PC-3 (cell line): Measurements from ENCODE around the gene SLC38A10. TPM values are rescaled to one million over a fixed set of nuclear protein-coding genes. Genes with fewer than 3 reads are reported as not detected.

Source experiments
- ATAC-seq: fragments of 200-7000 bp; cut with Tn5 transposase; 2 replicates; pipeline ENCODE4 v1.9.1; 2020; ENCODE audit warnings: mild to moderate bottlenecking, moderate library complexity
- BruUV-seq: library from RNA; stranded (reverse); fragments of 400-500 nt; replicated peaks from 2 replicates; lab custom pipeline; 2021; lab: Mats Ljungman, UMichigan
- CTCF ChIA-PET: fragments of 300-600 bp; sonication (Branson Sonifier 250); formaldehyde crosslinking; loops from one replicate; lab custom pipeline; 2022; ENCODE audit warnings: antibody characterized with exemption; lab: Charles Lee
- POLR2A ChIA-PET: fragments of 300-600 bp; sonication (Branson Sonifier 250); formaldehyde crosslinking; loops from one replicate; lab custom pipeline; 2022; ENCODE audit warnings: antibody characterized with exemption; ENCODE audit not compliant: unreplicated experiment; lab: Charles Lee
- DNase-seq: peaks from one replicate; pipeline ENCODE4 v3.0.0-alpha.2; 2015
- H2AFZ ChIP-seq: fragments of 300-600 bp; sonication (generic); 2 replicates; pipeline ENCODE4 v1.6.0; 2016; ENCODE audit warnings: antibody characterized with exemption, low read length
- H3F3A ChIP-seq: fragments of 300-600 bp; sonication (generic); one replicate; pipeline ENCODE4 v1.6.0; 2017; ENCODE audit warnings: antibody characterized with exemption, low read length, control low read depth, mild to moderate bottlenecking; ENCODE audit not compliant: unreplicated experiment
- H3K27ac ChIP-seq: fragments of 300-600 bp; sonication (generic); 2 replicates; pipeline ENCODE4 v1.5.1; 2016; ENCODE audit warnings: mild to moderate bottlenecking, low read length
- H3K27me3 ChIP-seq: fragments of 300-600 bp; sonication (generic); 2 replicates; pipeline ENCODE4 v1.6.1; 2016; ENCODE audit warnings: low read length, mixed read lengths
- H3K36me3 ChIP-seq: fragments of 300-600 bp; sonication (generic); 2 replicates; pipeline ENCODE4 v1.6.1; 2016; ENCODE audit warnings: low read depth, mixed run types, low read length, mixed read lengths
- H3K4me1 ChIP-seq: fragments of 300-600 bp; sonication (generic); 2 replicates; pipeline ENCODE4 v1.5.1; 2016; ENCODE audit warnings: low read length; ENCODE audit not compliant: insufficient read depth
- H3K4me2 ChIP-seq: fragments of 300-600 bp; sonication (generic); 2 replicates; pipeline ENCODE4 v1.6.0; 2016; ENCODE audit warnings: low read length
- H3K4me3 ChIP-seq: fragments of 300-600 bp; sonication (generic); 2 replicates; pipeline ENCODE4 v1.5.1; 2016; ENCODE audit warnings: mild to moderate bottlenecking, low read length, mixed read lengths
- H3K79me2 ChIP-seq: fragments of 300-600 bp; sonication (generic); 2 replicates; pipeline ENCODE4 v1.6.1; 2017; ENCODE audit warnings: low read length, mixed read lengths
- H3K9ac ChIP-seq: fragments of 300-600 bp; sonication (generic); 2 replicates; pipeline ENCODE4 v1.6.0; 2016; ENCODE audit warnings: mild to moderate bottlenecking, low read length
- H3K9me2 ChIP-seq: fragments of 300-600 bp; sonication (generic); replicated peaks from 2 replicates; pipeline ENCODE4 v1.6.1; 2016; ENCODE audit warnings: mixed run types, low read length, mixed read lengths
- H3K9me3 ChIP-seq: fragments of 300-600 bp; sonication (generic); 2 replicates; pipeline ENCODE4 v1.6.1; 2016; ENCODE audit warnings: low read length, mixed read lengths
- H4K20me1 ChIP-seq: fragments of 300-600 bp; sonication (generic); 2 replicates; pipeline ENCODE4 v1.6.1; 2016; ENCODE audit warnings: low read length, mixed read lengths
- EZH2 ChIP-seq: fragments of 300-600 bp; sonication (generic); IDR thresholded peaks from one replicate; pipeline ENCODE4 v1.6.1; 2017; ENCODE audit warnings: antibody characterized with exemption, mild to moderate bottlenecking, low read length; ENCODE audit not compliant: unreplicated experiment
- EZH2phosphoT487 ChIP-seq: fragments of 300-600 bp; sonication (generic); IDR thresholded peaks from 2 replicates; pipeline ENCODE4 v1.6.1; 2018; ENCODE audit warnings: mild to moderate bottlenecking, antibody characterized with exemption, low read length, borderline replicate concordance
- intact Hi-C: fragments of 100-400 bp; cut with micrococcal nuclease; formaldehyde crosslinking; loops from 2 replicates; pipeline ENCODE4 v1.9.0; 2023
- total RNA-seq: library from RNA; depleted of rRNA; stranded (reverse); fragments of >200 nt; gene quantifications from 2 replicates; pipeline ENCODE4 v1.2.3, GENCODE V29; 2014
- TF ChIP-seq, protein P1 (sequence below): fragments of 300-600 bp; sonication (generic); conservative IDR thresholded peaks from 2 replicates; pipeline ENCODE4 v1.5.1; 2017; ENCODE audit warnings: antibody characterized with exemption, low read depth, mild to moderate bottlenecking, low read length

Gene SLC38A10
- total RNA-seq, 1 experiment from 2014 or later, result 77.8 TPM

DNA sequence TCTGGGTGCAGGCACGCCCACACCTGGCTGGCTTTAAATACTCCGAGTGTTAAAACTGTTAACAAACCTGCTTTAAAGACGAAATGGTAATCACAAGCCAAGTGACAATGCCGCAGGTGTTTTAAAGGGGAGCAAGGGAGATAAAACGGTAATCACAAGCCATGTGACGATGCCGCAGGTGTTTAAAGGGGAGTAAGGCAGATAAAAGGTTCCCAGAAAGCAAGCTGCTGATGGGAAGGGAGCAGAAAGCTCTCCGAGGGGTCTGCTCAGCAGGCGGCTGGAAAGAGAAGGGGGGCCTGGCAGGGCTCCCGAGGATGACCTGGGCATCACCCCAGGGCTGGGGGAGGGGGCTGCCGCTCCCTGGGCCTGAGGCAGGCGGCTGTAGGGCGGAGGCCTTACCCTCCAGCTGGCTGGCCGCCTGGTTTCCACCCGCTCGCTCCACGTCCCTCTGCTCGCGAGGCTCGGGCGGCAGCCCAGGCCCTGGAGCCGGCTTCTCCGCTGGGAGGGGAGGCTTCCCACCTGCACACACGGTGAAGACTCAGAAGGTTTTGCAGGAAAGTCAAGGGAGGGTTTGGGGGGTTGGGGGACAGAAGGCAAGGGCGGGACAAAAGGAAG, 43.9 kb downstream of the SLC38A10 start:
- no TSS peak for BruUV-seq
- no peak for DNase-seq

DNA sequence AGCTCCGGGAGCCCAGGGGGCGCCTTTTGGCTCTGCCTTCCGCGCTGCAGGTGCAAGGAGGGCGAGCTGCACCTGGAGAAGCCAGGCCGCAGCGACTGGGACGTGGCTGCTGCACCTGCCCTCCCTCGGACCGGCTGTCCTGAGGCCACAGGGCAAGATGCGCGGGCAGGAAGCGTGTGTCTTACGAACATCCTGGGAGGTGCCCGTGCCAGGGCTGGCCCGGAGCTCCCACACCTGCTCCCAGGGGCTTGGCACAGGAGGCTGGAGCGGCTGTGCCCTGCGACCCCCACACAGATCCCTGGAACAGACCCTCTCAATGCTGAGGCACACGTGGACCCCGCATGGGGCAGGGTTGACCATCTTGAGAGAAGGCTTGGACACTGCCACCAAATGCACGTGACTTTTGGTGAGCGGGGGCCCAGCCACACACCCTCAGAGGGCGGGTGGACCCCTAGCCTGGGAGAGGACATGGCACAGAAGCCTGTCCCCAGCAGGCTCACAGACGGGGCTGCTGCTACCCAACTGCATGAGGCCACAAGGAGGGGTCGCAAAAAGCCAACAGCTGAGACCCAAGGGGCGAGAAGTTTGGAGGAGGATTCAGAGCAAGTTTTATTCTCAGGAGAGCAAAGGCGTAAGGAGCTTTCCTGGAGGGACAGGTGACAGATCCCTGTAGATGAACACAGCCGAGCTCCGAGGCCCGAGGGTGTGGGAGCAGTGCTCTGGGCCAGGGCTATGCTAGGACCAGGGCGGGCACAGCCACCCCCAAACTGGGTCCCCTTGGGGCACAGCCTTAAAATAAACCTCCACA, 44.6 kb downstream of the SLC38A10 start:
- CTCF ChIA-PET, result no interaction called here
- no peaks in the 10 kb centered on the region for H3F3A ChIP-seq
- H3K27ac ChIP-seq, result no peak overlapping the region
- no peak overlapping the region for H2AFZ ChIP-seq
- 0 out of 2 replicates have a peak, but pooled peaks cover 3% of the 10 kb centered on the region for H3K4me1 ChIP-seq
- no peak overlapping the region for H3K4me3 ChIP-seq
- DNase-seq (no peak), ATAC-seq (no peak)
- no peaks in the 10 kb centered on the region for H3K27me3 ChIP-seq
- H3K79me2 ChIP-seq, result no peaks in the 10 kb centered on the region
- no peaks in the 10 kb centered on the region for H4K20me1 ChIP-seq
- H3K36me3 ChIP-seq, result no peaks in the 10 kb centered on the region; the same call in none of the 2 replicates
- H3K4me2 ChIP-seq, result no peak overlapping the region
- no peak overlapping the region for H3K9ac ChIP-seq
- no peak for TF ChIP-seq EZH2phosphoT487
- TF ChIP-seq, protein P1, sequence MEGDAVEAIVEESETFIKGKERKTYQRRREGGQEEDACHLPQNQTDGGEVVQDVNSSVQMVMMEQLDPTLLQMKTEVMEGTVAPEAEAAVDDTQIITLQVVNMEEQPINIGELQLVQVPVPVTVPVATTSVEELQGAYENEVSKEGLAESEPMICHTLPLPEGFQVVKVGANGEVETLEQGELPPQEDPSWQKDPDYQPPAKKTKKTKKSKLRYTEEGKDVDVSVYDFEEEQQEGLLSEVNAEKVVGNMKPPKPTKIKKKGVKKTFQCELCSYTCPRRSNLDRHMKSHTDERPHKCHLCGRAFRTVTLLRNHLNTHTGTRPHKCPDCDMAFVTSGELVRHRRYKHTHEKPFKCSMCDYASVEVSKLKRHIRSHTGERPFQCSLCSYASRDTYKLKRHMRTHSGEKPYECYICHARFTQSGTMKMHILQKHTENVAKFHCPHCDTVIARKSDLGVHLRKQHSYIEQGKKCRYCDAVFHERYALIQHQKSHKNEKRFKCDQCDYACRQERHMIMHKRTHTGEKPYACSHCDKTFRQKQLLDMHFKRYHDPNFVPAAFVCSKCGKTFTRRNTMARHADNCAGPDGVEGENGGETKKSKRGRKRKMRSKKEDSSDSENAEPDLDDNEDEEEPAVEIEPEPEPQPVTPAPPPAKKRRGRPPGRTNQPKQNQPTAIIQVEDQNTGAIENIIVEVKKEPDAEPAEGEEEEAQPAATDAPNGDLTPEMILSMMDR, result no peak
- TF ChIP-seq EZH2, result no peak
- no peaks in the 10 kb centered on the region for H3K9me2 ChIP-seq
- H3K9me3 ChIP-seq, result no peaks in the 10 kb centered on the region
- POLR2A ChIA-PET, result no interaction called here
- no TSS peak for BruUV-seq
- intact Hi-C loops, result loop anchor here (10.0 kb wide), 1 partner anchor 144 kb away; the partner anchor contains the start of gene BAHCC1

More for the DNA sequence above, 43.9 kb downstream of the SLC38A10 start:
- Histone ChIP-seq H3K9me2 (no peaks in the 10 kb centered on the region), H3K27me3 (no peaks in the 10 kb centered on the region), H3K4me2 (no peak overlapping the region), H3K4me3 (no peak overlapping the region), H3K36me3 (no peaks in the 10 kb centered on the region; the same call in none of the 2 replicates), H3F3A (no peaks in the 10 kb centered on the region), H3K79me2 (no peaks in the 10 kb centered on the region), H4K20me1 (no peaks in the 10 kb centered on the region), H3K27ac (no peak overlapping the region), H2AFZ (no peak overlapping the region), H3K4me1 (0 out of 2 replicates have a peak, but pooled peaks cover 3% of the 10 kb centered on the region), H3K9ac (no peak overlapping the region), H3K9me3 (no peaks in the 10 kb centered on the region)
- no peak for ATAC-seq
- intact Hi-C loops, result loop anchor here (10.0 kb wide), 1 partner anchor 144 kb away; the partner anchor contains the start of gene BAHCC1
- ChIA-PET CTCF (no interaction called here), POLR2A (no interaction called here)
- no peak for TF ChIP-seq EZH2

DNA sequence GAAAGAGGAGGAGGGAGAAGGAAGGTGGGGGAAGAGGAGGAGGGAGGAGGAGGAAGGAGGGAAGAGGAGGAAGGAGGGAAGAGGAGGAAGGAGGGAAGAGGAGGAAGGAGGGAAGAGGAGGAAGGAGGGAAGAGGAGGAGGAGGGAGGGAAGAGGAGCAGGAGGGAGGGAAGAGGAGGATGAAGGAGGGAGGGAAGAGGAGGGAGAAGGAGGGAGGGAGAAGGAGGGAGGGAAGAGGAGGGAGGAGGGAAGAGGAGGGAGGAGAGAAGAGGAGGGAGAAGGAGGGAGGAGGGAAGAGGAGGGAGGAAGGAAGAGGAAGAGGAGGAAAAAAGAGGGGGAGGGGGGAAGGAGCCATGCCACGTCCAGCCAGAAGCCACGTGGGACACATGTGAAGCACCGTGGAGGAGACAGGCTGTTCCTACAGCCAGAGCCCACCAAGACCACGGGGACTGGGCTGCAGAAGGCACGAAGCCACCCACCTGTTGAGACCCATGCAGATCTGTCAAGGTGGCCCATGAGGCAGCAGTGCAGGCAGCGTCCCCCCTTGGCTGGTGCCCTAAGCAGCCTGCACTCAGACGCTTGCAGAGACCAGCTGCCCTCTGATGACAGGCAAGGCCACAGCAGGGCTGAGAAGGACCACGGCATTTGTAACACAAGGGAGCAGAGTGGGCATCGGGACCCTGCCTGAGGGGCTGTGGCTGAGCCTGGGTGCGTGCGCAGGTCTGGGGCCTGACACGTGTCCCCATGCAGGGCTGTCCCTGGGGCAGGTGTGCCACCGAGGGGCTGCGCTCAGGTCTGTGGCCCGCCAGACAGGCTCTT, 45.7 kb downstream of the SLC38A10 start:
- H3K27me3 ChIP-seq, result no peaks in the 10 kb centered on the region
- H3K4me2 ChIP-seq, result no peak overlapping the region
- H3F3A ChIP-seq, result no peaks in the 10 kb centered on the region
- H3K79me2 ChIP-seq, result no peaks in the 10 kb centered on the region
- intact Hi-C loops, result loop anchor here (10.0 kb wide), 1 partner anchor 145 kb away; the partner anchor contains the start of gene BAHCC1
- no peaks in the 10 kb centered on the region for H3K9me3 ChIP-seq
- TF ChIP-seq, protein P1, result no peak
- TF ChIP-seq EZH2 (no peak), EZH2phosphoT487 (no peak)
- ChIA-PET POLR2A (no interaction called here), CTCF (no interaction called here)
- no peaks in the 10 kb centered on the region for H3K4me1 ChIP-seq
- H4K20me1 ChIP-seq, result no peaks in the 10 kb centered on the region
- no peaks in the 10 kb centered on the region; the same call in none of the 2 replicates for H3K36me3 ChIP-seq
- no TSS peak for BruUV-seq
- no peak for DNase-seq
- ATAC-seq, result no peak
- no peak overlapping the region for H3K9ac ChIP-seq
- H3K27ac ChIP-seq, result no peak overlapping the region
- no peaks in the 10 kb centered on the region for H3K9me2 ChIP-seq
- no peak overlapping the region for H3K4me3 ChIP-seq
- no peak overlapping the region for H2AFZ ChIP-seq
